Left lung (tissue), 10 donors: ENCODE data around the gene SSR3. TPM values are rescaled to one million over a fixed set of nuclear protein-coding genes. Genes with fewer than 3 reads are reported as not detected.

ENCODE experiments used
- ATAC-seq: fragments of 200-7000 bp; cut with Tn5 transposase; one replicate; pipeline ENCODE4 v1.9.1; 2020; ENCODE audit warnings: moderate library complexity
- DNase-seq, 4 donors: peaks; one replicate each; pipeline ENCODE4 v3.0.0-alpha.2; 2013 to 2020
- H3K27ac ChIP-seq, 2 donors: fragments of 200-600 bp; sonication (generic) in 1 of 2; one replicate each; pipeline versions ENCODE4 v1.5.0 to v1.8.0; 2020 to 2021
- H3K27me3 ChIP-seq, 2 donors: fragments of 200-600 bp; sonication (generic) in 1 of 2; one replicate each; pipeline versions ENCODE4 v1.5.0 to v1.8.0; 2020 to 2021
- H3K36me3 ChIP-seq, 2 donors: fragments of 200-600 bp; sonication (generic) in 1 of 2; one replicate each; pipeline versions ENCODE4 v1.5.0 to v1.8.0; 2020 to 2021
- H3K4me1 ChIP-seq, 2 donors: fragments of 200-600 bp; one replicate each; pipeline ENCODE4 v1.8.0; 2021
- H3K4me3 ChIP-seq, 2 donors: fragments of 200-600 bp; sonication (generic) in 1 of 2; one replicate each; pipeline versions ENCODE4 v1.5.0 to v1.8.0; 2020 to 2021; ENCODE audit warnings: mild to moderate bottlenecking in 1 of 2
- H3K9me3 ChIP-seq, 2 donors: fragments of 200-600 bp; sonication (generic) in 1 of 2; one replicate each; pipeline versions ENCODE4 v1.5.0 to v1.8.0; 2020 to 2021
- CTCF ChIP-seq, 2 donors: fragments of 200-600 bp; sonication (generic) in 1 of 2; IDR thresholded peaks; one replicate each; pipeline versions ENCODE4 v1.5.0 to v1.8.0; 2021; ENCODE audit warnings: antibody characterized with exemption in 2 of 2
- intact Hi-C, 2 donors: fragments of 100-400 bp; cut with DNase I; formaldehyde crosslinking; loops; one replicate each; pipeline versions ENCODE4 v1.11.2 to v1.14.2; 2022
- polyA plus RNA-seq, 6 donors: library from polyadenylated mRNA; unstranded; fragments of 120-200 nt; gene quantifications; one replicate each; pipeline ENCODE4 v1.2.1, GENCODE V29; 2013; ENCODE audit not compliant: insufficient read length in 6 of 6
- total RNA-seq, 2 donors: library from RNA; stranded (reverse); fragmentation: NEBNext Ultra II Directional; extraction: Animal tissue kit (Norgen Biotek cat#: 25700); gene quantifications; one replicate each; pipeline ENCODE4 v1.2.1, GENCODE V29; 2021
- donor health status: DM: no; HTN: yes; CAD: no.
- donor health status: DM: no; HTN: no; CAD: no.

Gene SSR3
- total and polyA plus RNA-seq, 8 donors, result 94.3 to 336 (median 125) TPM

GRCh38 chr3:156548902-156549301, 6.0 kb downstream of the SSR3 start:
- peaks cover 0 to 90% of the 10 kb centered on the region in 2 donors for H3K36me3 ChIP-seq
- H3K4me1 ChIP-seq, result peaks cover 25 to 34% of the 10 kb centered on the region in 2 donors
- H3K27ac ChIP-seq, result no peak overlapping the region
- H3K27me3 ChIP-seq, result no peaks in the 10 kb centered on the region
- intact Hi-C loops, result no loop called here
- no peak overlapping the region for H3K4me3 ChIP-seq
- DNase-seq (no peak), ATAC-seq (no peak)
- no peak for TF ChIP-seq CTCF (IDR thresholded peaks at IDR 0.05)
- no peaks in the 10 kb centered on the region for H3K9me3 ChIP-seq

- no peak for DNase-seq
- intact Hi-C loops, result no loop called here
- H3K9me3 ChIP-seq, result no peaks in the 10 kb centered on the region
- no peak overlapping the region for H3K27ac ChIP-seq
- H3K27me3 ChIP-seq, result no peaks in the 10 kb centered on the region
- no peak overlapping the region for H3K4me3 ChIP-seq
- TF ChIP-seq CTCF (IDR thresholded peaks at IDR 0.05), result no peak
- ATAC-seq, result peak; percentile 24
- H3K4me1 ChIP-seq, result peaks cover 18 to 31% of the 10 kb centered on the region in 2 donors
- peaks cover 0 to 98% of the 10 kb centered on the region in 2 donors for H3K36me3 ChIP-seq
These were observed 6.8 kb downstream of the SSR3 start for GRCh38 chr3:156548041-156548687.

- TF ChIP-seq CTCF (IDR thresholded peaks at IDR 0.05), result no peak
- no peaks in the 10 kb centered on the region for H3K27me3 ChIP-seq
- intact Hi-C loops, result no loop called here
- peaks cover 0 to 98% of the 10 kb centered on the region in 2 donors for H3K36me3 ChIP-seq
- H3K4me1 ChIP-seq, result peaks cover 12 to 30% of the 10 kb centered on the region in 2 donors
- no peak overlapping the region for H3K4me3 ChIP-seq
- DNase-seq, result no peak
- no peak overlapping the region for H3K27ac ChIP-seq
- no peak for ATAC-seq
- H3K9me3 ChIP-seq, result no peaks in the 10 kb centered on the region
These were observed 7.3 kb downstream of the SSR3 start for GRCh38 chr3:156547637-156548036.

- ATAC-seq, result no peak
- peaks cover 5 to 10% of the 10 kb centered on the region in 2 donors for H3K4me1 ChIP-seq
- no peak overlapping the region for H3K4me3 ChIP-seq
- no peak for DNase-seq
- no peaks in the 10 kb centered on the region for H3K9me3 ChIP-seq
- TF ChIP-seq CTCF (IDR thresholded peaks at IDR 0.05), result no peak
- no peaks in the 10 kb centered on the region for H3K27me3 ChIP-seq
- peaks cover 0 to 99% of the 10 kb centered on the region in 2 donors for H3K36me3 ChIP-seq
- intact Hi-C loops, result no loop called here
- H3K27ac ChIP-seq, result peak overlapping the region in 1 of 2 donors; percentile 35
These were observed 11.8 kb downstream of the SSR3 start for GRCh38 chr3:156543043-156543555.

GRCh38 chr3:156542101-156543042, 12.5 kb downstream of the SSR3 start:
- no peak for TF ChIP-seq CTCF (IDR thresholded peaks at IDR 0.05)
- peak overlapping the region in 1 of 2 donors; percentile 35 for H3K27ac ChIP-seq
- DNase-seq (no peak), ATAC-seq (no peak)
- H3K27me3 ChIP-seq, result no peaks in the 10 kb centered on the region
- H3K36me3 ChIP-seq, result peaks cover 0 to 99% of the 10 kb centered on the region in 2 donors
- peaks cover under 1 to 10% of the 10 kb centered on the region in 2 donors for H3K4me1 ChIP-seq
- no peak overlapping the region for H3K4me3 ChIP-seq
- no peaks in the 10 kb centered on the region for H3K9me3 ChIP-seq
- intact Hi-C loops, result no loop called here
